NCI-H2196 (cell line): ENCODE data around the gene ZNF324B.
"Not testable (repeated sequence)": the region's sequence is repeated elsewhere in the genome, so short reads cannot be mapped to it uniquely, and the experiment has no call there.

Experiments used
- DNase-seq: peaks from one replicate; lab custom pipeline; 2025; ENCODE audit not compliant: unreplicated experiment; lab: John Stamatoyannopoulos, UW

Gene ZNF324B

GRCh38 chr19:58451358-58452101 is at the start of gene ZNF324B:
TSS of gene ZNF324B (plus strand) at chr19:58451622. CDS start at chr19:58453702, 2,080 bp downstream.
- peak; percentile 95 for DNase-seq

GRCh38 chr19:58401840-58402421 is 49.5 kb upstream of the ZNF324B start:
- no peak for DNase-seq

GRCh38 chr19:58403920-58404478 is 47.4 kb upstream of the ZNF324B start:
- DNase-seq: not testable (repeated sequence)

GRCh38 chr19:58406818-58407657 is 44.4 kb upstream of the ZNF324B start:
- no peak for DNase-seq

- no peak for DNase-seq
Observed at GRCh38 chr19:58407658-58408151, 43.7 kb upstream of the ZNF324B start.

GRCh38 chr19:58408152-58409009 is 43.0 kb upstream of the ZNF324B start, which contains the start of gene ZNF584:
TSS of gene ZNF584 (plus strand) at chr19:58408649. CDS start at chr19:58409148, 499 bp downstream.
- peak; percentile 93 for DNase-seq

GRCh38 chr19:58409010-58409790 is 42.2 kb upstream of the ZNF324B start:
- peak; percentile 15 for DNase-seq

GRCh38 chr19:58416604-58417003 is 34.8 kb upstream of the ZNF324B start:
- no peak for DNase-seq

GRCh38 chr19:58417071-58417470 is 34.4 kb upstream of the ZNF324B start:
- no peak for DNase-seq

- no peak for DNase-seq
Observed at GRCh38 chr19:58428617-58429016, 22.8 kb upstream of the ZNF324B start.

- no peak for DNase-seq
Observed at GRCh38 chr19:58429745-58430144, 21.7 kb upstream of the ZNF324B start.

- no peak for DNase-seq
Observed at GRCh38 chr19:58434217-58434616, 17.2 kb upstream of the ZNF324B start.

GRCh38 chr19:58439576-58440554 is 11.6 kb upstream of the ZNF324B start, which contains the start of gene ZNF132:
TSS of gene ZNF132 (minus strand) at chr19:58440153. CDS start at chr19:58439821, 332 bp downstream.
- peak; percentile 83 for DNase-seq

GRCh38 chr19:58440556-58440955 is 10.9 kb upstream of the ZNF324B start:
- DNase-seq: no peak

- DNase-seq: not testable (repeated sequence)
Observed at GRCh38 chr19:58442986-58443385, 8.4 kb upstream of the ZNF324B start.

GRCh38 chr19:58448860-58449259 is 2.6 kb upstream of the ZNF324B start:
- DNase-seq: not testable (repeated sequence)

- not testable (repeated sequence) for DNase-seq
Observed at GRCh38 chr19:58449980-58450379, 1.4 kb upstream of the ZNF324B start.

GRCh38 chr19:58450856-58451357 is 515 bp upstream of the ZNF324B start:
- peak; percentile 60 for DNase-seq
